K562 (cell line): Measurements from ENCODE around the gene COQ8B. TPM values are rescaled to one million over a fixed set of nuclear protein-coding genes. Genes with fewer than 3 reads are reported as not detected.

Experiments used
- AFF4 ChIP-seq: sonication (generic); formaldehyde crosslinking; IDR thresholded peaks from 2 replicates; pipeline ENCODE4 v1.8.0; 2023; ENCODE audit warnings: mild to moderate bottlenecking, missing genetic modification reagents
- BRD4 ChIP-seq: fragments of 200-600 bp; sonication (generic); IDR thresholded peaks from 2 replicates; pipeline ENCODE4 v1.6.1; 2017; ENCODE audit warnings: inconsistent platforms
- EP300 ChIP-seq: IDR thresholded peaks from 2 replicates; pipeline ENCODE4 v1.6.1; 2012; ENCODE audit warnings: low read length, improper control_type of control experiment
- HBP1 ChIP-seq: fragments of 450-650 bp; formaldehyde crosslinking; IDR thresholded peaks from 2 replicates; pipeline ENCODE4 v1.4.0; 2022; ENCODE audit warnings: missing genetic modification characterization
- HDGF ChIP-seq: fragments of 450-650 bp; IDR thresholded peaks from 2 replicates; pipeline ENCODE4 v1.6.1; 2016
- NELFE ChIP-seq: IDR thresholded peaks from 2 replicates; pipeline ENCODE4 v1.6.1; 2011; ENCODE audit warnings: mild to moderate bottlenecking; ENCODE audit not compliant: insufficient read depth, insufficient read length
- NEUROD1 ChIP-seq: fragments of 150-350 bp; IDR thresholded peaks from 2 replicates; pipeline ENCODE4 v1.6.1; 2014; ENCODE audit warnings: borderline replicate concordance, low read length, low read depth; ENCODE audit not compliant: partially characterized antibody
- NR1H2 ChIP-seq: sonication (generic); formaldehyde crosslinking; IDR thresholded peaks from 2 replicates; pipeline ENCODE4 v1.4.0; 2020; ENCODE audit warnings: mild to moderate bottlenecking, missing genetic modification reagents
- PKNOX1 ChIP-seq: fragments of 450-650 bp; IDR thresholded peaks from 2 replicates; pipeline ENCODE4 v1.6.1; 2016
- TSHZ1 ChIP-seq: fragments of 250-450 bp; sonication (Bioruptor Pico); IDR thresholded peaks from 2 replicates; pipeline ENCODE4 v1.4.0; 2020; ENCODE audit warnings: mild to moderate bottlenecking, moderate library complexity
- ZNF174 ChIP-seq: fragments of 250-450 bp; sonication (Bioruptor Pico); IDR thresholded peaks from 2 replicates; pipeline ENCODE4 v1.4.0; 2020; ENCODE audit warnings: mild to moderate bottlenecking
- ZNF512 ChIP-seq: IDR thresholded peaks from 2 replicates; pipeline ENCODE4 v1.6.1; 2016; ENCODE audit warnings: missing genetic modification characterization, missing compliant biosample characterization
- polyA plus RNA-seq, 8 experiments: library from polyadenylated mRNA; depleted of rRNA in 4 of 8; stranded (reverse) in 5 of 8; unstranded in 3 of 8; fragments of >200 nt; fragmentation: Nextera tagmentation in 2 of 8; fragmentation: Illumina TruSeq in 1 of 8; extraction: Ambion mirVana in 2 of 8; extraction: Trizol in 1 of 8; gene quantifications; 2 replicates each; pipeline versions ENCODE4 v1.2.1 to v1.2.3, GENCODE V29; 2011 to 2014; ENCODE audit warnings: inconsistent platforms in 1 of 8, missing spikeins in 1 of 8
- total RNA-seq, 7 experiments: library from RNA; depleted of rRNA in 6 of 7; stranded (reverse); fragments of >200 nt in 6 of 7; fragmentation: Illumina TruSeq in 2 of 7; extraction: Trizol in 2 of 7; gene quantifications; 2 replicates each; pipeline versions ENCODE4 v1.2.1 to v1.2.3, GENCODE V29; 2011 to 2021; ENCODE audit warnings: low replicate concordance in 1 of 7

Gene COQ8B
- total and polyA plus RNA-seq, 9 of the 15 experiments (the other 6 are each of a cell fraction or from before 2014, with no cell fraction given): 0.41 to 32.3 (median 12.9) TPM

GRCh38 chr19:40663695-40664692 lies 52.7 kb downstream of the COQ8B start (continued):
- no peak for TF ChIP-seq AFF4 (CRISPR knock-in tag)
- no peak for TF ChIP-seq TSHZ1 (CRISPR knock-in tag)
- TF ChIP-seq BRD4: 0 out of 2 replicates have a peak, but pooled peaks have one; percentile 38
- TF ChIP-seq EP300: peak; percentile 75; the same call in 1 of the 2 replicates
- TF ChIP-seq NELFE: no peak
- TF ChIP-seq PKNOX1: peak; percentile 79
- TF ChIP-seq NR1H2 (CRISPR knock-in tag): 0 out of 2 replicates have a peak, but pooled peaks have one; percentile 88
- TF ChIP-seq ZNF512 (tag): no peak
- TF ChIP-seq HDGF: peak; percentile 40; the same call in 1 of the 2 replicates
- peak; percentile 74 for TF ChIP-seq NEUROD1
- TF ChIP-seq HBP1 (CRISPR knock-in tag): no peak
- TF ChIP-seq ZNF174 (CRISPR knock-in tag): no peak
